GM18520 (cell line): ENCODE results near the gene TRIM69.
"Not testable (repeated sequence)": the region's sequence is repeated elsewhere in the genome, so short reads cannot be mapped to it uniquely, and the experiment has no call there.

Source experiments
- ATAC-seq: cut with Tn5 transposase; IDR thresholded peaks from one replicate; pipeline ENCODE4 v1.9.1; 2021; ENCODE audit not compliant: unreplicated experiment

TRIM69 gene

GRCh38 chr15:44715797-44716334 is 20.5 kb upstream of the TRIM69 start:
- ATAC-seq, result no peak

GRCh38 chr15:44716983-44717602 is 19.2 kb upstream of the TRIM69 start:
- no peak for ATAC-seq

GRCh38 chr15:44718180-44718926 is 18.0 kb upstream of the TRIM69 start:
- no peak for ATAC-seq

GRCh38 chr15:44718927-44719292 is 17.4 kb upstream of the TRIM69 start:
- peak; percentile 1 for ATAC-seq

- ATAC-seq, result peak; percentile 30
These were observed 16.9 kb upstream of the TRIM69 start for GRCh38 chr15:44719293-44719999.

- ATAC-seq, result not testable (repeated sequence)
These were observed 16.3 kb upstream of the TRIM69 start for GRCh38 chr15:44720000-44720435.

- ATAC-seq, result no peak
These were observed 15.7 kb upstream of the TRIM69 start for GRCh38 chr15:44720460-44721176.

GRCh38 chr15:44722011-44722410 is 14.3 kb upstream of the TRIM69 start:
- ATAC-seq, result no peak

GRCh38 chr15:44726136-44726535 is 10.2 kb upstream of the TRIM69 start:
- ATAC-seq, result no peak

- ATAC-seq, result peak; percentile 29
These were observed 9.5 kb upstream of the TRIM69 start for GRCh38 chr15:44726568-44727484.

GRCh38 chr15:44727485-44728231 is 8.7 kb upstream of the TRIM69 start:
- ATAC-seq, result no peak

- ATAC-seq, result not testable (repeated sequence)
These were observed 8.1 kb upstream of the TRIM69 start for GRCh38 chr15:44728232-44728575.

- peak; percentile 63 for ATAC-seq
These were observed 7.5 kb upstream of the TRIM69 start for GRCh38 chr15:44728576-44729407.

- ATAC-seq, result no peak
These were observed 6.8 kb upstream of the TRIM69 start for GRCh38 chr15:44729408-44730127.

- ATAC-seq, result no peak
These were observed 1.4 kb upstream of the TRIM69 start for GRCh38 chr15:44734839-44735481.

GRCh38 chr15:44735482-44736180 is 697 bp upstream of the TRIM69 start:
- no peak for ATAC-seq
